ENCODE data around the gene COX6B2.

Gene COX6B2

DNA sequence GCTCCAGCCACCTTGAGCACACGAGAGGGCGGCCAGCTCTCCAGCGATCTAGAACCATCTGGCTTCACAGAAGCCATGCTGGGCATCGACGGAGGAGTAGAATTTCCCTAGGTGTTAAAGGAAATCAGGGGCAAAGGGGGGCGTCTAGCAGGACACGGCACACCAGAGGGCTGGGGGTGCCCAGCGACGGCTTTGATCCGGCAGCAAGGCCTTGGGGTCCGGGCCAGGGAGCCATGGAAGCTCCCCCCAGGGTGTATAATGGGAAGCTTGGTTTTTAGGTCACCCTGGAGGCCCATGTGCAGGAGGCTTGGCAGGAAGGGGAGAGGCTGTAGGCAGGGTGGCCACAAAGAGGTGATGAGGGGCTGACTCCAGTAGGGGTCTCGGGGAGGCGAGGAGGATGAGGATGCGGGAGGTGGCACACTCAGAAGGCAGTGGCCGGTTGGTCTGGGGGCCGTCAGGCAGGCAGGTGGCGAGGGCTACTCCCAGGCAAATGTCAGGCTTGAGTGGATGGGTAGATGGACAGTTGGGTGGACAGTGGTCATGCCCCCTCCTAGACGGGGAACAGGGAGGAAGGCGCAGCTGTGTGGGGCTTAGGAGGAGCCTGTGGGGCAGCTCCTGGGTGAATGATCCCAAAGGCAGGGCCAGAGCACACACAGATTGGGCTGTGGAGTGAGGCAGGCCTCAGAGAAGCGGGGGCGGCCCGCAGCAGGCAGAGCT, 9.3 kb downstream of the COX6B2 start:
- H3K4me3 ChIP-seq (ENCODE audit: low read length) = no peak overlapping the region
- TF ChIP-seq, protein P1, sequence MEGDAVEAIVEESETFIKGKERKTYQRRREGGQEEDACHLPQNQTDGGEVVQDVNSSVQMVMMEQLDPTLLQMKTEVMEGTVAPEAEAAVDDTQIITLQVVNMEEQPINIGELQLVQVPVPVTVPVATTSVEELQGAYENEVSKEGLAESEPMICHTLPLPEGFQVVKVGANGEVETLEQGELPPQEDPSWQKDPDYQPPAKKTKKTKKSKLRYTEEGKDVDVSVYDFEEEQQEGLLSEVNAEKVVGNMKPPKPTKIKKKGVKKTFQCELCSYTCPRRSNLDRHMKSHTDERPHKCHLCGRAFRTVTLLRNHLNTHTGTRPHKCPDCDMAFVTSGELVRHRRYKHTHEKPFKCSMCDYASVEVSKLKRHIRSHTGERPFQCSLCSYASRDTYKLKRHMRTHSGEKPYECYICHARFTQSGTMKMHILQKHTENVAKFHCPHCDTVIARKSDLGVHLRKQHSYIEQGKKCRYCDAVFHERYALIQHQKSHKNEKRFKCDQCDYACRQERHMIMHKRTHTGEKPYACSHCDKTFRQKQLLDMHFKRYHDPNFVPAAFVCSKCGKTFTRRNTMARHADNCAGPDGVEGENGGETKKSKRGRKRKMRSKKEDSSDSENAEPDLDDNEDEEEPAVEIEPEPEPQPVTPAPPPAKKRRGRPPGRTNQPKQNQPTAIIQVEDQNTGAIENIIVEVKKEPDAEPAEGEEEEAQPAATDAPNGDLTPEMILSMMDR (IDR thresholded peaks at IDR 0.05; ENCODE audit: insufficient read depth, low read depth, low read length, missing control alignments) = no peak
- DNase-seq (ENCODE audit: low read depth) = no peak

DNA sequence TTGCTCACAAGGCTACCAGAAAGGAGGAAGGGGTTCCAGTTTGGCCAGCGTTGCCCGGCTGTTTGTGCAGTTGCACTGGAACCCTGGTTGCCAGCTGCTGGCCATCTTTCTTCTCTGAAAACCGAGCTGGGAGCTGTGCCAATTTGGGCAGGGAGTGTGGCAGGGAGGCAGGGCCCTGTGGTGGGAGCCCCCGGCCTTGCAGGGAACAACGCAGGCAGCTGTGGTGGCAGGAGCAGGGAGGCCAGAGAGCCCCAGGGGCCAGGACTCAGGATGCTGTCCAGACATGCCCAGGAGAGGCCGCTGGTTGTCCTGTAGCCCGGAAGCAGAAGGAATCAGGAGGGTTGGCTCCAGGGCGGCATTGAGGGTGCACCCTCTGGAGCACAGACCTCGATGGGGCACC, 10.1 kb downstream of the COX6B2 start:
- H3K4me3 ChIP-seq (ENCODE audit: low read length) = no peak overlapping the region
- peak; percentile 63 for DNase-seq (ENCODE audit: low read depth)
- TF ChIP-seq, protein P1 (IDR thresholded peaks at IDR 0.05; ENCODE audit: insufficient read depth, low read depth, low read length, missing control alignments) = peak; percentile 2

DNA sequence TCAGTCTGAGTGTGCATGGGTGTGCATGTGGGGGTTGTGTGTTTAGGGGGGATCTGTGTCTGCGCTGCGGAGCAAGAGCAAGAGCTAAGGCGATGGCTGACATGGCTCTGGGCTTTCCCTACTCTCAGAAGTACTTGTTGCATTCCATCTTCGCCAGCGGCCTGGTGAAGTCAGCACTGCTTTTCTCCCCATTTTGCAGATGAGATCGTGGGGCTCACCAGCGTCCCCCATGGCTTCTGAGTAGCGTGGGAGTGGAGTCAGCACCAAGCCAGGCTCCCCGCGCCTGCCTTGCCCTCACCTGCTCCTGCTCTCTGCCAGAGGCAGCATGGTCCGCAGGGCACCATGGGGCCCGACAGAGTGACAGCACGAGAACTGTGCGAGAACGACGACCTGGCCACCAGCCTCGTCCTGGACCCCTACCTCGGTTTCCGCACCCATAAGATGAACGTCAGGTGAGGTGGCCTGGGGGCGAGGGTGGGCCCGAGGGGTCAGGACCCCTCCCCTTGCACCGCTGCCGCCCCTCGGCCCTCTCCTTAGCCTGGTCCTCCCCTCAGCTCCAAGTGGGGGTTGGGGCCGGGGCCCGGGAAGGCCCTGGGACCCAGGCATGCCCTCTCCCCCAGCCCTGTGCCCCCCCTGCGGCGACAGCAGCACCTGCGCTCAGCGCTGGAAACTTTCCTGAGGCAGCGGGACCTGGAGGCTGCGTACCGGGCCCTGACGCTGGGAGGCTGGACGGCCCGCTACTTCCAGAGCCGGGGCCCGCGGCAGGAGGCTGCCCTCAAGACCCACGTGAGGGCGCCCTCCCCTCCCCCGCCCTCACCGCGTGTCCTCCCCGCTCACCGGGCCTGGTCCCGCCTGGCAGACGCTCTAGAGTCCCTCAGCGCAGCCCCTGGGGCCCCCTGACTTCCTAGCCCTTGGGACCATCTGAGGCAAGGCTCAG, 12.7 kb downstream of the COX6B2 start:
- TF ChIP-seq, protein P1 (IDR thresholded peaks at IDR 0.05; ENCODE audit: insufficient read depth, low read depth, low read length, missing control alignments) = no peak
- peak overlapping the region; percentile 94 for H3K4me3 ChIP-seq (ENCODE audit: low read length)

DNA sequence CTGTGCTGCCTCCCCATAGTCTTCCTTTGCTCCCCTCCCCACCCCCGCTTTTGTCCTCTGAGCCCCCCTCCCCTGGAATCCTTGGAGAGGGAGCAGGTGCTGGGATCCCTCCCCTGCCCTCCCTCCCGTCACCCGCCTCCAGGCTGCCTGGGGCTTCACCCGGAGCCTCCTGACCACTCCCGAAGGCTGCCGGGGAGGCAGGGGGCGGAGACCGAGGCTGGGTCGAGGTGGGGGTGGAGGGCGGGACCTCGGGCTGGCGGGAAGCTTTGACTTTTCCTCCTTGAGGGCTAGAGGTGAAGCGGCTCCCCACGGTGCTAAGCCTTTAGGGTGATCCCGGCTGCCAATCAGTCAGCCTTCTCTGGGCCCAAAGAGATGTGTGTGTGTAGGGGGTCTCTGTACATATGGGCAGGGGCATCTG, 13.3 kb downstream of the COX6B2 start:
- H3K4me3 ChIP-seq (ENCODE audit: low read length) = peak overlapping the region; percentile 94
- TF ChIP-seq, protein P1 (IDR thresholded peaks at IDR 0.05; ENCODE audit: insufficient read depth, low read depth, low read length, missing control alignments) = no peak
- DNase-seq (ENCODE audit: low read depth) = peak; percentile 55

More for the DNA sequence above, 12.7 kb downstream of the COX6B2 start:
- DNase-seq (ENCODE audit: low read depth) = no peak

DNA sequence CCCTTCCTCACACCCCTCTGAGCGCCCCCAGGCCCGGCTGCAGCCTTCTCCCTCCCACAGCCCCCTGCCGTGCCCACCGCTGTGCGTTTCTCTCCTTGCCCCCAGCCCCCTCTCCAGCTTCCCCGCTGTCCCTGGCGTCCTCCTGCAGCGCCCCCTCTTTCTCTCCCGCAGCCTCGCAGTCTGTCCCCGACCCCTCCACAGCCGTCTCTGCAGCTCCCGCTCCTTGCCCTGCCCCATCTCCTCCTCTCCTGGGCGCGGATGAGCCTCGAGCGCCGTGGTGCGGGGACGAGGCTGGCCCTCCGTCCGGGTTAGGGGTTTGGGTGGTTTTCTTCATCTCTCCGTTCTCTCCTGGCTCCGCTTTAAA, 13.8 kb downstream of the COX6B2 start:
- DNase-seq (ENCODE audit: low read depth) = no peak
- TF ChIP-seq, protein P1 (IDR thresholded peaks at IDR 0.05; ENCODE audit: insufficient read depth, low read depth, low read length, missing control alignments) = no peak
- H3K4me3 ChIP-seq (ENCODE audit: low read length) = peak overlapping the region; percentile 94

DNA sequence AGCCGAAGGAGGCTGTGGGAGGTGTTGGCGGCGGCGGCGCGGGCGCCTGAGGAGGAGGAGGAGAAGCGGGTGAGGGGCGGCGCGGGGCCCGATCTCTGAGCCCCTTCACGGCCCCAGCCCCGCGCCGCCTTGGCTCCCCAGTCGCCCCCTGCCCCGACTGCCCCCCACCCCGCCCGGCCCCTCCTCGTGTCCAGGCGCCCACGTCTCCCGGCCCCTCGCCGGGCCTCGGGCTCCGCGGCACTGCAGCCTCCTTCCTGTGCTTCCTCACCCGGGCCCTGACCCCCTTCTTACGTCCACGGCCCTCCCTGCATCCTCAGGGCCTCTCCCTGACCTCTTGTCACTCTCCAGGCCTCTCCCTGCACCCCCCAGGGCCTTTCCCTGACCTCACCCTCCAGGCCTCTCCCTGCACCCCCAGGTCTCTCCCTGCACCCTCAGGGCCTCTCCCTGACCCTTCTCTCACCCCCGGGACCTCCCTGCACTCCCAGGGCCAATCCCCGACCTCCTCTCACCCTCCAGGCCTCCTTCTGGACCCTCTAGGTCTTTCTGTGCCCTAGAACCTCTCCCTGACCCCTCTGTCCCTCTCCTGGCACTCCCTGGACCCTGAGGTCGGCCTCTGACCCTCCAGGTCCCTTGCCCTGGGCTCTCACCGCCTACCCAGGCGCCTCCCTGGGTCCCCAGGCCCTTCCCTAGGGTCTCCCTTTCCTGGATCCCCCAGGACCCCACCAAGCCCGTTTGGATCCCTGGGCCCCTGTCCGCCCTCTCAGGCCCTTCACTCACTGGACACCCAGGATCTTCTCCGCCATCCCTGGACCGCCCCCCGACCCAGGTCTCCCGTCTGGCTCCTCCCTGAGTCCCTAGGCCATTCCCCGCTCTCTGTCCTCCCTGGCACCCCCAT, 14.4 kb downstream of the COX6B2 start:
- DNase-seq (ENCODE audit: low read depth) = no peak
- TF ChIP-seq, protein P1 (IDR thresholded peaks at IDR 0.05; ENCODE audit: insufficient read depth, low read depth, low read length, missing control alignments) = no peak
- peak overlapping the region; percentile 94 for H3K4me3 ChIP-seq (ENCODE audit: low read length)

Data from epithelial cell of esophagus (primary cell).